SK-N-SH treated with all-trans-retinoic acid at 6 μM for 48 hours (cell line): ENCODE results near the gene INHBA.

Experiments
- ATAC-seq: fragments of 200-7000 bp; cut with Tn5 transposase; 3 replicates; pipeline ENCODE4 v1.9.1; 2020; ENCODE audit warnings: mild to moderate bottlenecking, moderate library complexity
- BACH2 ChIP-seq: fragments of 250-450 bp; sonication (Bioruptor Pico); IDR thresholded peaks from 2 replicates; pipeline ENCODE4 v1.9.0; 2021; ENCODE audit warnings: mild to moderate bottlenecking, borderline replicate concordance
- CREB5 ChIP-seq: fragments of 250-450 bp; sonication (Bioruptor Pico); IDR thresholded peaks from 2 replicates; pipeline ENCODE4 v1.5.1; 2020; ENCODE audit warnings: low read depth, mild to moderate bottlenecking, moderate library complexity
- CSDC2 ChIP-seq: fragments of 250-450 bp; sonication (Bioruptor Pico); IDR thresholded peaks from 2 replicates; pipeline ENCODE4 v1.5.0; 2020; ENCODE audit warnings: mild to moderate bottlenecking, moderate library complexity
- CSRNP3 ChIP-seq: fragments of 250-450 bp; sonication (Bioruptor Pico); IDR thresholded peaks from 2 replicates; pipeline ENCODE4 v1.5.1; 2021; ENCODE audit warnings: mild to moderate bottlenecking, moderate library complexity
- ESRRG ChIP-seq: fragments of 250-450 bp; sonication (Bioruptor Pico); IDR thresholded peaks from 2 replicates; pipeline ENCODE4 v1.6.1; 2021; ENCODE audit warnings: mild to moderate bottlenecking
- GLIS3 ChIP-seq: fragments of 250-450 bp; sonication (Bioruptor Pico); IDR thresholded peaks from 2 replicates; pipeline ENCODE4 v1.5.0; 2020; ENCODE audit warnings: mild to moderate bottlenecking, moderate library complexity
- ISL1 ChIP-seq: fragments of 250-450 bp; sonication (Bioruptor Pico); IDR thresholded peaks from 2 replicates; pipeline ENCODE4 v2.1.2; 2022; ENCODE audit warnings: mild to moderate bottlenecking, moderate library complexity
- PATZ1 ChIP-seq: fragments of 250-450 bp; sonication (Bioruptor Pico); IDR thresholded peaks from 2 replicates; pipeline ENCODE4 v1.8.0; 2020; ENCODE audit warnings: mild to moderate bottlenecking, moderate library complexity, borderline replicate concordance
- POU6F1 ChIP-seq: fragments of 250-450 bp; sonication (Bioruptor Pico); IDR thresholded peaks from 2 replicates; pipeline ENCODE4 v1.8.0; 2021; ENCODE audit warnings: low read depth, mild to moderate bottlenecking, moderate library complexity, borderline replicate concordance
- PPARA ChIP-seq: fragments of 250-450 bp; sonication (Bioruptor Pico); IDR thresholded peaks from 2 replicates; pipeline ENCODE4 v1.5.0; 2020; ENCODE audit warnings: mild to moderate bottlenecking, borderline replicate concordance
- RARB ChIP-seq: fragments of 250-450 bp; sonication (Bioruptor Pico); IDR thresholded peaks from 2 replicates; pipeline ENCODE4 v1.8.0; 2021; ENCODE audit warnings: mild to moderate bottlenecking, moderate library complexity
- SNAI2 ChIP-seq: fragments of 250-450 bp; sonication (Bioruptor Pico); IDR thresholded peaks from 2 replicates; pipeline ENCODE4 v1.5.0; 2020; ENCODE audit warnings: mild to moderate bottlenecking, moderate library complexity
- TCF4 ChIP-seq: fragments of 250-450 bp; sonication (Bioruptor Pico); IDR thresholded peaks from 2 replicates; pipeline ENCODE4 v1.8.0; 2021; ENCODE audit warnings: mild to moderate bottlenecking, moderate library complexity, borderline replicate concordance
- TOX ChIP-seq: fragments of 250-450 bp; sonication (Bioruptor Pico); IDR thresholded peaks from 2 replicates; pipeline ENCODE4 v1.8.0; 2021; ENCODE audit warnings: mild to moderate bottlenecking, moderate library complexity, borderline replicate concordance
- TSHZ2 ChIP-seq: fragments of 250-450 bp; sonication (Bioruptor Pico); IDR thresholded peaks from 2 replicates; pipeline ENCODE4 v1.5.0; 2020; ENCODE audit warnings: mild to moderate bottlenecking, moderate library complexity
- ZC3H10 ChIP-seq: fragments of 250-450 bp; sonication (Bioruptor Pico); IDR thresholded peaks from 2 replicates; pipeline ENCODE4 v1.5.1; 2021; ENCODE audit warnings: mild to moderate bottlenecking, moderate library complexity
- ZFP3 ChIP-seq: fragments of 250-450 bp; sonication (Bioruptor Pico); IDR thresholded peaks from 2 replicates; pipeline ENCODE4 v1.5.0; 2020; ENCODE audit warnings: mild to moderate bottlenecking, moderate library complexity
- ZFP30 ChIP-seq: fragments of 450-650 bp; formaldehyde crosslinking; IDR thresholded peaks from 2 replicates; pipeline ENCODE4 v1.5.0; 2022; ENCODE audit warnings: mild to moderate bottlenecking, moderate library complexity
- ZNF565 ChIP-seq: fragments of 450-650 bp; formaldehyde crosslinking; conservative IDR thresholded peaks from 2 replicates; pipeline ENCODE4 v1.5.0; 2020; ENCODE audit warnings: low read depth, mild to moderate bottlenecking, moderate library complexity
- ZNF70 ChIP-seq: fragments of 450-650 bp; formaldehyde crosslinking; IDR thresholded peaks from 2 replicates; pipeline ENCODE4 v1.5.0; 2020; ENCODE audit warnings: mild to moderate bottlenecking, moderate library complexity
- ZNF8 ChIP-seq: fragments of 450-650 bp; formaldehyde crosslinking; IDR thresholded peaks from 2 replicates; pipeline ENCODE4 v1.5.0; 2020; ENCODE audit warnings: mild to moderate bottlenecking, moderate library complexity

The INHBA gene

GRCh38 chr7:41694495-41694894 is 8.4 kb downstream of the INHBA start:
- ATAC-seq: no peak
- TF ChIP-seq ZC3H10 (CRISPR knock-in tag) (no peak), ZFP3 (CRISPR knock-in tag) (no peak), RARB (CRISPR knock-in tag) (no peak), ZNF8 (CRISPR knock-in tag) (no peak), ISL1 (CRISPR knock-in tag) (no peak), ZNF70 (no peak), TOX (CRISPR knock-in tag) (no peak), CSRNP3 (CRISPR knock-in tag) (no peak), BACH2 (CRISPR knock-in tag) (no peak), POU6F1 (CRISPR knock-in tag) (no peak), PPARA (CRISPR knock-in tag) (no peak), GLIS3 (CRISPR knock-in tag) (no peak), TSHZ2 (CRISPR knock-in tag) (no peak), CREB5 (CRISPR knock-in tag) (no peak), ZNF565 (CRISPR knock-in tag) (no peak), ZFP30 (no peak), TCF4 (CRISPR knock-in tag) (no peak), SNAI2 (CRISPR knock-in tag) (no peak), PATZ1 (CRISPR knock-in tag) (no peak)

GRCh38 chr7:41693150-41693997 is 9.5 kb downstream of the INHBA start:
- no peak for ATAC-seq

More at GRCh38 chr7:41693150-41693997, 9.5 kb downstream of the INHBA start:
- TF ChIP-seq ZNF70 (no peak), GLIS3 (CRISPR knock-in tag) (no peak), ZFP3 (CRISPR knock-in tag) (no peak), TCF4 (CRISPR knock-in tag) (no peak), CSDC2 (CRISPR knock-in tag) (no peak), ESRRG (no peak), ZNF8 (CRISPR knock-in tag) (no peak), TOX (CRISPR knock-in tag) (no peak), PPARA (CRISPR knock-in tag) (no peak), PATZ1 (CRISPR knock-in tag) (no peak)
